Measurements from ENCODE around the gene LPP.

Gene LPP

GRCh38 chr3:188149587-188149986 lies 4.4 kb upstream of the LPP start:
- Histone ChIP-seq H3K36me3 (replicated peaks; ENCODE audit: insufficient read depth, low read length) (no peaks in the 10 kb centered on the region), H3K4me3 (ENCODE audit: low read length) (no peak overlapping the region), H3K9me3 (replicated peaks; ENCODE audit: insufficient read depth, low read length) (no peaks in the 10 kb centered on the region), H3K9ac (ENCODE audit: low read length) (no peak overlapping the region), H3K27ac (ENCODE audit: low read length) (no peak overlapping the region), H3K9me2 (replicated peaks; ENCODE audit: insufficient read depth, low read length) (no peaks in the 10 kb centered on the region), H3K79me2 (ENCODE audit: low read length) (no peaks in the 10 kb centered on the region), H2AFZ (ENCODE audit: low read length) (no peak overlapping the region), H3K4me1 (ENCODE audit: low read length) (no peaks in the 10 kb centered on the region), H3K4me2 (ENCODE audit: low read depth, low read length) (no peak overlapping the region), H4K20me1 (ENCODE audit: insufficient read depth, low read length) (no peaks in the 10 kb centered on the region), H3K27me3 (replicated peaks; ENCODE audit: insufficient read depth, low read length) (no peaks in the 10 kb centered on the region), H3F3A (ENCODE audit: insufficient read depth, low read length) (no peaks in the 10 kb centered on the region; the same call in 1 of the 2 replicates)
- no peak for TF ChIP-seq EZH2phosphoT487 (IDR thresholded peaks at IDR 0.05; ENCODE audit: low read length)
- TF ChIP-seq CTCF (IDR thresholded peaks at IDR 0.05; ENCODE audit: low read length): no peak
- TF ChIP-seq EZH2 (optimal IDR thresholded peaks at IDR 0.05; ENCODE audit: low read depth, low read length): no peak
- no peak for DNase-seq

- no peak for DNase-seq
- no peaks in the 10 kb centered on the region for H3K9me3 ChIP-seq (replicated peaks; ENCODE audit: insufficient read depth, low read length)
- H3K27me3 ChIP-seq (replicated peaks; ENCODE audit: insufficient read depth, low read length): no peaks in the 10 kb centered on the region
- no peaks in the 10 kb centered on the region for H3K4me1 ChIP-seq (ENCODE audit: low read length)
- TF ChIP-seq EZH2phosphoT487 (IDR thresholded peaks at IDR 0.05; ENCODE audit: low read length) (no peak), EZH2 (optimal IDR thresholded peaks at IDR 0.05; ENCODE audit: low read depth, low read length) (no peak), CTCF (IDR thresholded peaks at IDR 0.05; ENCODE audit: low read length) (no peak)
- H4K20me1 ChIP-seq (ENCODE audit: insufficient read depth, low read length): no peaks in the 10 kb centered on the region
- no peak overlapping the region for H2AFZ ChIP-seq (ENCODE audit: low read length)
- no peak overlapping the region for H3K4me2 ChIP-seq (ENCODE audit: low read depth, low read length)
- no peaks in the 10 kb centered on the region for H3K36me3 ChIP-seq (replicated peaks; ENCODE audit: insufficient read depth, low read length)
- no peaks in the 10 kb centered on the region for H3K79me2 ChIP-seq (ENCODE audit: low read length)
- no peaks in the 10 kb centered on the region; the same call in 1 of the 2 replicates for H3F3A ChIP-seq (ENCODE audit: insufficient read depth, low read length)
- no peaks in the 10 kb centered on the region for H3K9me2 ChIP-seq (replicated peaks; ENCODE audit: insufficient read depth, low read length)
- H3K27ac ChIP-seq (ENCODE audit: low read length): no peak overlapping the region
- H3K4me3 ChIP-seq (ENCODE audit: low read length): no peak overlapping the region
- no peak overlapping the region for H3K9ac ChIP-seq (ENCODE audit: low read length)
Observed at GRCh38 chr3:188150982-188151381, 3.0 kb upstream of the LPP start.

GRCh38 chr3:188151438-188151837 lies 2.5 kb upstream of the LPP start:
- Histone ChIP-seq H3K36me3 (replicated peaks; ENCODE audit: insufficient read depth, low read length) (no peaks in the 10 kb centered on the region), H4K20me1 (ENCODE audit: insufficient read depth, low read length) (no peaks in the 10 kb centered on the region), H3K4me1 (ENCODE audit: low read length) (no peaks in the 10 kb centered on the region), H3K9ac (ENCODE audit: low read length) (no peak overlapping the region), H3K9me3 (replicated peaks; ENCODE audit: insufficient read depth, low read length) (no peaks in the 10 kb centered on the region), H3K9me2 (replicated peaks; ENCODE audit: insufficient read depth, low read length) (no peaks in the 10 kb centered on the region), H3F3A (ENCODE audit: insufficient read depth, low read length) (no peaks in the 10 kb centered on the region; the same call in 1 of the 2 replicates), H3K27ac (ENCODE audit: low read length) (no peak overlapping the region), H3K4me3 (ENCODE audit: low read length) (no peak overlapping the region), H2AFZ (ENCODE audit: low read length) (no peak overlapping the region), H3K27me3 (replicated peaks; ENCODE audit: insufficient read depth, low read length) (no peaks in the 10 kb centered on the region), H3K4me2 (ENCODE audit: low read depth, low read length) (no peak overlapping the region), H3K79me2 (ENCODE audit: low read length) (no peaks in the 10 kb centered on the region)
- TF ChIP-seq EZH2phosphoT487 (IDR thresholded peaks at IDR 0.05; ENCODE audit: low read length) (no peak), EZH2 (optimal IDR thresholded peaks at IDR 0.05; ENCODE audit: low read depth, low read length) (no peak), CTCF (IDR thresholded peaks at IDR 0.05; ENCODE audit: low read length) (no peak)
- DNase-seq: no peak

Measured in MM.1S (cell line).